Gastroesophageal sphincter (tissue), 3 donors: ENCODE results near the gene FNDC3B.

Experiments
- CTCF ChIP-seq, 4 experiments: fragments of 200-600 bp in 2 of 4; fragments of 450-650 bp in 2 of 4; sonication (generic) in 1 of 4; IDR thresholded peaks; one replicate each; pipeline ENCODE4 v1.5.1; 2017 to 2019; ENCODE audit warnings: antibody characterized with exemption in 4 of 4, mild to moderate bottlenecking in 2 of 4, moderate library complexity in 2 of 4
- EP300 ChIP-seq: sonication (generic); formaldehyde crosslinking; IDR thresholded peaks from one replicate; pipeline ENCODE4 v1.6.1; 2017; ENCODE audit warnings: antibody characterized with exemption, mild to moderate bottlenecking
- POLR2A ChIP-seq, 2 donors: fragments of 450-650 bp; IDR thresholded peaks; one replicate each; pipeline ENCODE4 v1.6.1; 2017; ENCODE audit warnings: antibody characterized with exemption in 2 of 2, mild to moderate bottlenecking in 2 of 2, moderate library complexity in 1 of 2

DNA sequence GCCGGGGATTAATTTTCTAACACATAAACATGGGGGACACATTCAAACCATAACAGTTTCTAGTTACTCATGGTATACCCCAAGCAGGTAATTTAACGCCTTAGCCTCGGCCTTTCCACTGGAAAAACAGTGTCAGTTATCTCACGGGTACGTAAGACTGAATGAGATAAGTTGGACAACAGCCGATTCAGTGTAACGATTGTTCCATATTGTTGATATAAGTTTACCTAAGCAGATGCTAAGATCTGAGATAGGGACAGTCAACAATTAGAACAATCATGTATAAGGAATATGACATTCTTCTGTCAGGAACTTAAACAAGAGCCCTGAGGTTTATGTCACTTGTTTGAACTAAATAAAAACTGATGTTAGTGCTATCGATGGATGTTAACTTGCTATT lies 278.1 kb downstream of the FNDC3B start:
- TF ChIP-seq CTCF (IDR thresholded peaks at IDR 0.05) (no peak), EP300 (no peak), POLR2A (IDR thresholded peaks at IDR 0.05) (no peak)
